Endothelial cell (in vitro differentiated cells): Measurements from ENCODE around the gene SCUBE2. TPM values are rescaled to one million over a fixed set of nuclear protein-coding genes. Genes with fewer than 3 reads are reported as not detected.

ENCODE experiments used
- DNase-seq: peaks from one replicate; pipeline ENCODE4 v3.0.0; 2021; ENCODE audit warnings: low spot score
- H3K27ac Mint-ChIP-seq: one replicate; pipeline ENCODE4 v1.8.0; 2021; ENCODE audit warnings: mixed read lengths, inconsistent platforms; ENCODE audit not compliant: unreplicated experiment
- H3K27me3 Mint-ChIP-seq: one replicate; pipeline ENCODE4 v1.8.0; 2021; ENCODE audit warnings: mild to moderate bottlenecking, moderate library complexity, mixed read lengths, inconsistent platforms; ENCODE audit not compliant: unreplicated experiment
- H3K36me3 Mint-ChIP-seq: one replicate; pipeline ENCODE4 v1.8.0; 2021; ENCODE audit warnings: mild to moderate bottlenecking, low read depth, mixed read lengths, inconsistent platforms; ENCODE audit not compliant: unreplicated experiment
- H3K4me1 Mint-ChIP-seq: one replicate; pipeline ENCODE4 v1.8.0; 2021; ENCODE audit warnings: mild to moderate bottlenecking, mixed read lengths, inconsistent platforms; ENCODE audit not compliant: unreplicated experiment
- H3K4me3 Mint-ChIP-seq: one replicate; pipeline ENCODE4 v1.8.0; 2021; ENCODE audit warnings: mild to moderate bottlenecking, mixed read lengths, inconsistent platforms; ENCODE audit not compliant: unreplicated experiment
- H3K9me3 Mint-ChIP-seq: one replicate; pipeline ENCODE4 v1.8.0; 2021; ENCODE audit warnings: mixed read lengths, inconsistent platforms; ENCODE audit not compliant: unreplicated experiment
- CTCF ChIP-seq: fragments of 200-600 bp; sonication (generic); IDR thresholded peaks from one replicate; pipeline ENCODE4 v1.5.0; 2021; ENCODE audit warnings: antibody characterized with exemption; ENCODE audit not compliant: unreplicated experiment
- total RNA-seq: library from RNA; stranded (reverse); fragmentation: NEBNext Ultra II Directional; extraction: Animal tissue kit (Norgen Biotek cat#: 25700); gene quantifications from one replicate; pipeline ENCODE4 v1.2.1, GENCODE V29; 2021; ENCODE audit not compliant: unreplicated experiment

Gene SCUBE2
- total RNA-seq, 1 donor from 2014 or later, result 2.4 TPM

- no peaks in the 10 kb centered on the region for H3K9me3 Mint-ChIP-seq
- H3K27me3 Mint-ChIP-seq, result no peaks in the 10 kb centered on the region
- H3K4me1 Mint-ChIP-seq, result peaks cover 10% of the 10 kb centered on the region
- no peak overlapping the region for H3K27ac Mint-ChIP-seq
- H3K36me3 Mint-ChIP-seq, result no peaks in the 10 kb centered on the region
- H3K4me3 Mint-ChIP-seq, result no peak overlapping the region
- no peak for TF ChIP-seq CTCF
- DNase-seq, result no peak
Observed at GRCh38 chr11:9030601-9031000, 60.8 kb downstream of the SCUBE2 start.

- Mint-ChIP-seq H3K27ac (no peak overlapping the region), H3K4me3 (no peak overlapping the region), H3K4me1 (peaks cover 10% of the 10 kb centered on the region), H3K9me3 (no peaks in the 10 kb centered on the region), H3K36me3 (no peaks in the 10 kb centered on the region), H3K27me3 (no peaks in the 10 kb centered on the region)
- no peak for DNase-seq
- TF ChIP-seq CTCF, result no peak
Observed at GRCh38 chr11:9029422-9029821, 62.0 kb downstream of the SCUBE2 start.

GRCh38 chr11:9028581-9028980 is 62.8 kb downstream of the SCUBE2 start:
- no peak for TF ChIP-seq CTCF
- DNase-seq, result no peak
- Mint-ChIP-seq H3K9me3 (no peaks in the 10 kb centered on the region), H3K36me3 (no peaks in the 10 kb centered on the region), H3K27me3 (no peaks in the 10 kb centered on the region), H3K4me3 (no peak overlapping the region), H3K27ac (no peak overlapping the region), H3K4me1 (peaks cover 9% of the 10 kb centered on the region)

- TF ChIP-seq CTCF, result no peak
- Mint-ChIP-seq H3K4me3 (no peak overlapping the region), H3K9me3 (no peaks in the 10 kb centered on the region)
Observed at GRCh38 chr11:9025101-9025850, 66.1 kb downstream of the SCUBE2 start.

GRCh38 chr11:9022961-9023680 is 68.3 kb downstream of the SCUBE2 start:
- peaks cover 3% of the 10 kb centered on the region for H3K27me3 Mint-ChIP-seq
- H3K9me3 Mint-ChIP-seq, result no peaks in the 10 kb centered on the region
- no peaks in the 10 kb centered on the region for H3K36me3 Mint-ChIP-seq
- TF ChIP-seq CTCF, result no peak
- H3K27ac Mint-ChIP-seq, result no peak overlapping the region
- H3K4me3 Mint-ChIP-seq, result no peak overlapping the region
- H3K4me1 Mint-ChIP-seq, result peaks cover 4% of the 10 kb centered on the region
- no peak for DNase-seq

More at GRCh38 chr11:9025101-9025850, 66.1 kb downstream of the SCUBE2 start:
- no peaks in the 10 kb centered on the region for H3K27me3 Mint-ChIP-seq
- H3K27ac Mint-ChIP-seq, result no peak overlapping the region
- H3K36me3 Mint-ChIP-seq, result no peaks in the 10 kb centered on the region
- no peak for DNase-seq
- H3K4me1 Mint-ChIP-seq, result peaks cover 6% of the 10 kb centered on the region
